Right cardiac atrium (tissue), 5 donors: ENCODE measurements around the gene GJB2. TPM values are rescaled to one million over a fixed set of nuclear protein-coding genes. Genes with fewer than 3 reads are reported as not detected.

Experiments
- polyA plus RNA-seq: library from polyadenylated mRNA; stranded (reverse); fragments of 200-250 nt; gene quantifications from one replicate; pipeline ENCODE4 v1.2.3, GENCODE V29; 2013
- total RNA-seq, 4 donors: library from RNA; stranded (reverse); fragmentation: NEBNext Ultra II Directional; extraction: Animal tissue kit (Norgen Biotek cat#: 25700); gene quantifications; one replicate each; pipeline ENCODE4 v1.2.1, GENCODE V29; 2021
- donor health status: healthy with polysubstance abuse.
- donor health status: DM: no; HTN: yes; CAD: no.
- donor health status: DM: no; HTN: no; CAD: no.
- donor health status: DM: no; HTN: yes; CAD: no; lungs with severe emphysema.
- donor health status: DM: yes; HTN: yes; CAD: no.

GJB2 gene
- total and polyA plus RNA-seq, 5 donors = 0.09 to 0.20 TPM; not detected in 3

Other genes with a start within 250 kb of the GJB2 start
- gene ZMYM2, start 234.2 kb downstream of the GJB2 start, total RNA-seq = 10 to 100 TPM; 52.6 to 71.4 (median 58.0) TPM
- 17.2 TPM for gene ZMYM2, start 234.2 kb downstream of the GJB2 start, polyA plus RNA-seq
- 10 to 100 TPM in 1 of 4 donors, 1 to 10 TPM in 3; 5.0 to 11.0 (median 8.5) TPM for gene GJA3, start 31.9 kb downstream of the GJB2 start, total RNA-seq
- gene GJA3, start 31.9 kb downstream of the GJB2 start, polyA plus RNA-seq = 5.7 TPM
- gene GJB6, start 39.4 kb upstream of the GJB2 start, total RNA-seq = not detected
- 0.05 TPM for gene GJB6, start 39.4 kb upstream of the GJB2 start, polyA plus RNA-seq